Osteoblast (primary cell): ENCODE results near the gene SFRP5. TPM values are rescaled to one million over a fixed set of nuclear protein-coding genes. Genes with fewer than 3 reads are reported as not detected.

Source experiments
- DNase-seq: peaks from one replicate; pipeline ENCODE4 v3.0.0; 2011; ENCODE audit warnings: low spot score, mixed read lengths; ENCODE audit not compliant: insufficient read length; ENCODE audit errors: missing footprints
- H2AFZ ChIP-seq: 2 replicates; pipeline ENCODE4 v1.6.0; 2011; ENCODE audit warnings: mild to moderate bottlenecking, low read length
- H3K27ac ChIP-seq: 2 replicates; pipeline ENCODE4 v1.5.1; 2011; ENCODE audit warnings: mild to moderate bottlenecking, low read depth, low read length, moderate library complexity
- H3K27me3 ChIP-seq: 2 replicates; pipeline ENCODE4 v1.6.0; 2012; ENCODE audit warnings: mild to moderate bottlenecking, control low read depth, inconsistent platforms, low read length, moderate library complexity; ENCODE audit not compliant: insufficient read depth
- H3K36me3 ChIP-seq: 2 replicates; pipeline ENCODE4 v1.5.1; 2011; ENCODE audit warnings: mild to moderate bottlenecking, low read length, control low read depth, moderate library complexity; ENCODE audit not compliant: insufficient read depth
- H3K4me1 ChIP-seq: 2 replicates; pipeline ENCODE4 v1.5.1; 2011; ENCODE audit warnings: mild to moderate bottlenecking, low read length, control low read depth, moderate library complexity; ENCODE audit not compliant: insufficient read depth
- H3K4me2 ChIP-seq: 2 replicates; pipeline ENCODE4 v1.6.0; 2011; ENCODE audit warnings: mild to moderate bottlenecking, low read length; ENCODE audit not compliant: insufficient read depth
- H3K4me3 ChIP-seq: fragments of 200-600 bp; sonication (generic); 3 replicates; pipeline ENCODE4 v1.5.1; 2012; ENCODE audit warnings: mild to moderate bottlenecking, low read length, inconsistent platforms; ENCODE audit not compliant: insufficient read depth
- H3K79me2 ChIP-seq: 2 replicates; pipeline ENCODE4 v1.6.0; 2012; ENCODE audit warnings: mild to moderate bottlenecking, low read length, control low read depth, inconsistent platforms; ENCODE audit not compliant: insufficient read depth
- H3K9me3 ChIP-seq: 2 replicates; pipeline ENCODE4 v1.5.1; 2011; ENCODE audit warnings: low read depth, low read length, control low read depth
- H4K20me1 ChIP-seq: 2 replicates; pipeline ENCODE4 v1.6.0; 2012; ENCODE audit warnings: mild to moderate bottlenecking, low read length, control low read depth; ENCODE audit not compliant: insufficient read depth
- CTCF ChIP-seq: IDR thresholded peaks from 2 replicates; pipeline ENCODE4 v1.5.1; 2011; ENCODE audit warnings: mild to moderate bottlenecking, low read depth, low read length, moderate library complexity; ENCODE audit errors: extremely low read depth
- total RNA-seq: library from RNA; depleted of rRNA; stranded (reverse); fragments of >200 nt; gene quantifications from 2 replicates; pipeline ENCODE4 v1.2.3, GENCODE V29; 2012

SFRP5 gene
- total RNA-seq, 1 donor = not detected

GRCh38 chr10:97759946-97760345, 11.9 kb downstream of the SFRP5 start:
- Histone ChIP-seq H3K4me3 (no peak overlapping the region), H3K36me3 (peaks cover 47% of the 10 kb centered on the region), H3K79me2 (no peaks in the 10 kb centered on the region), H3K27ac (no peak overlapping the region), H3K4me1 (no peaks in the 10 kb centered on the region), H3K4me2 (no peak overlapping the region), H4K20me1 (peaks cover 13% of the 10 kb centered on the region), H3K9me3 (no peaks in the 10 kb centered on the region), H2AFZ (no peak overlapping the region), H3K27me3 (no peaks in the 10 kb centered on the region)
- TF ChIP-seq CTCF = no peak
- DNase-seq = peak; percentile 56

DNA sequence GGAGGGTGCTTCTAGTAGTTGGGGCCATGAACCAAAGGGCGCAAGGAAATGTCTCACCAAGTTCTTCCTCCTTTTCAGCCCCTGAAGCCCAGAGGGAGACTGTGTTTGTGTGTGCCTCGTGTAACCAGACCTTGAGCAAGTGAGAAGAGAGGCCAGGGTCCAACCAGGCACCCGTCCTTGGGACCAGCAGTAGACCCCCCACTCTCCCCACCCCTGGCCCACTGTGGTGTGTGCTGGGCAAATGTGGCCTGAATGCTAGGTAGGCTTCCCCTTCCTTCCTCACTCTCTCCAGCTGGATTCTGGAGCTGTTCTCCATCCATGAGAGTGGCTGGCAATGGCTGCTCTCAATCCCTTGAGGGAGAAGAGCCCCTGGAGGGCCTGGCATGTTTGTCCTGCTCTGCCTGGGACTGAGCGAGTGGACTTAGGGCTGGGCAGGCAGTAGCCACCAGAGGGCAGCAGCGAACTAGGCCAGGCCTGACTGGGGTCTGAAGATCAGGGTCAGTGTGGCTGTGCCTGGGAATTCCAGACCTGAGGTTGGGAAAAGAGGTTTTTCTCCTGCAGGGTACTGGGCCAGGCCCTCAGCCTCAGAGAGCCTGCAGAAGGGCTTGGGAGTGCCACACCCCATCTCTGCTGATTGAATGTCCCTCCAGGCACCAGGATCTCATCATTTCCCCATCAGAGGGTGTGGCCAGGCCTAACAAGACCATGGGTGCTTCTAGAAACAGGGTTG, 12.5 kb downstream of the SFRP5 start:
- Histone ChIP-seq H3K27me3 (no peaks in the 10 kb centered on the region), H3K4me1 (no peaks in the 10 kb centered on the region)
- peak; percentile 90 for TF ChIP-seq CTCF

GRCh38 chr10:97757471-97757870, 14.3 kb downstream of the SFRP5 start:
- H3K36me3 ChIP-seq = peaks cover 67% of the 10 kb centered on the region

More for the DNA sequence above, 12.5 kb downstream of the SFRP5 start:
- peak; percentile 98 for DNase-seq
- Histone ChIP-seq H4K20me1 (peaks cover 13% of the 10 kb centered on the region), H3K36me3 (peaks cover 53% of the 10 kb centered on the region), H2AFZ (no peak overlapping the region), H3K4me2 (no peak overlapping the region), H3K27ac (no peak overlapping the region), H3K4me3 (no peak overlapping the region), H3K9me3 (no peaks in the 10 kb centered on the region), H3K79me2 (no peaks in the 10 kb centered on the region)

More at GRCh38 chr10:97757471-97757870, 14.3 kb downstream of the SFRP5 start:
- H2AFZ ChIP-seq = no peak overlapping the region
- no peaks in the 10 kb centered on the region for H3K9me3 ChIP-seq
- no peaks in the 10 kb centered on the region for H3K79me2 ChIP-seq
- no peak overlapping the region for H3K27ac ChIP-seq
- H3K4me3 ChIP-seq = no peak overlapping the region
- no peak overlapping the region for H3K4me2 ChIP-seq
- H4K20me1 ChIP-seq = peaks cover 13% of the 10 kb centered on the region
- peak; percentile 3 for DNase-seq
- no peaks in the 10 kb centered on the region for H3K27me3 ChIP-seq
- TF ChIP-seq CTCF = no peak
- no peaks in the 10 kb centered on the region for H3K4me1 ChIP-seq
